Ovary (tissue), 9 donors: ENCODE measurements around the gene CHST12. TPM values are rescaled to one million over a fixed set of nuclear protein-coding genes. Genes with fewer than 3 reads are reported as not detected.
"Not testable (repeated sequence)": the region's sequence is repeated elsewhere in the genome, so short reads cannot be mapped to it uniquely, and the experiment has no call there.

Experiments used
- DNase-seq, 5 donors: peaks; one replicate each; pipeline ENCODE4 v3.0.0-alpha.2; 2019 to 2020
- H3K27ac ChIP-seq, 2 donors: fragments of 200-600 bp; one replicate each; pipeline versions ENCODE4 v1.5.1 to v1.8.0; 2019 to 2022
- H3K27me3 ChIP-seq: fragments of 200-600 bp; one replicate; pipeline ENCODE4 v1.8.0; 2022
- H3K36me3 ChIP-seq: fragments of 200-600 bp; sonication (generic); one replicate; pipeline ENCODE4 v1.5.1; 2019
- H3K4me1 ChIP-seq: one replicate; pipeline ENCODE4 v1.8.1; 2013; ENCODE audit warnings: mild to moderate bottlenecking, moderate library complexity; ENCODE audit not compliant: insufficient read depth
- H3K4me3 ChIP-seq: fragments of 200-600 bp; sonication (generic); one replicate; pipeline ENCODE4 v1.5.1; 2017
- H3K9me3 ChIP-seq, 2 donors: fragments of 200-600 bp in 1 of 2; sonication (generic) in 1 of 2; one replicate each; pipeline versions ENCODE4 v1.5.1 to v1.8.1; 2013 to 2019; ENCODE audit warnings: mild to moderate bottlenecking in 1 of 2, moderate library complexity in 1 of 2
- CTCF ChIP-seq, 3 donors: fragments of 450-650 bp in 2 of 3; fragments of 200-600 bp in 1 of 3; IDR thresholded peaks; one replicate each; pipeline versions ENCODE4 v1.5.1 to v1.8.0; 2016 to 2022; ENCODE audit warnings: antibody characterized with exemption in 3 of 3, mild to moderate bottlenecking in 1 of 3
- EP300 ChIP-seq: sonication (generic); formaldehyde crosslinking; IDR thresholded peaks from one replicate; pipeline ENCODE4 v1.6.1; 2017; ENCODE audit warnings: antibody characterized with exemption
- POLR2A ChIP-seq: fragments of 450-650 bp; IDR thresholded peaks from one replicate; pipeline ENCODE4 v1.6.1; 2017; ENCODE audit warnings: antibody characterized with exemption, mild to moderate bottlenecking, moderate library complexity
- WGBS, 3 donors: extraction: QIAGEN DNeasy Blood & Tissue Kit in 1 of 3; methylation state at CpG; one replicate each; pipeline versions ENCODE4 v1.1.5 to v1.1.7; 2013 to 2017; 5-methylcytosine and 5-hydroxymethylcytosine counted together
- intact Hi-C, 4 donors: fragments of 100-400 bp; cut with DNase I; formaldehyde crosslinking; loops; one replicate each; pipeline versions ENCODE4 v1.11.0 to v1.15.1; 2022 to 2023
- polyA plus RNA-seq, 2 donors: library from polyadenylated mRNA; stranded (reverse); fragments of 200-250 nt in 1 of 2; fragments of 350-450 nt in 1 of 2; fragmentation: Illumina TruSeq in 1 of 2; extraction: RNeasy Lipid Tissue Mini Kit (QIAGEN cat#74804) in 1 of 2; gene quantifications; one replicate each; pipeline ENCODE4 v1.2.3, GENCODE V29; 2013 to 2014
- total RNA-seq, 7 donors: library from RNA; depleted of rRNA in 2 of 7; stranded (reverse); fragments of >200 nt in 2 of 7; fragmentation: NEBNext Ultra II Directional in 3 of 7; extraction: Animal tissue kit (Norgen Biotek cat#: 25700) in 3 of 7; gene quantifications; one replicate each; pipeline versions ENCODE4 v1.1.0 to v1.2.4, GENCODE V29; 2016 to 2023
- donor health status: DM: no; HTN: no; CAD: no; lungs with moderate emphysema.
- donor health status: DM: no; HTN: no; CAD: no.
- donor health status: Bipolar disorder and iron deficiency.
- donor health status: DM: yes; HTN: yes; CAD: no.
- donor health status: DM: no; HTN: no; CAD: no.
- donor health status: DM: yes; HTN: yes; CAD: no.

CHST12 gene
- total and polyA plus RNA-seq, 9 donors = 3.9 to 21.7 (median 12.6) TPM

DNA sequence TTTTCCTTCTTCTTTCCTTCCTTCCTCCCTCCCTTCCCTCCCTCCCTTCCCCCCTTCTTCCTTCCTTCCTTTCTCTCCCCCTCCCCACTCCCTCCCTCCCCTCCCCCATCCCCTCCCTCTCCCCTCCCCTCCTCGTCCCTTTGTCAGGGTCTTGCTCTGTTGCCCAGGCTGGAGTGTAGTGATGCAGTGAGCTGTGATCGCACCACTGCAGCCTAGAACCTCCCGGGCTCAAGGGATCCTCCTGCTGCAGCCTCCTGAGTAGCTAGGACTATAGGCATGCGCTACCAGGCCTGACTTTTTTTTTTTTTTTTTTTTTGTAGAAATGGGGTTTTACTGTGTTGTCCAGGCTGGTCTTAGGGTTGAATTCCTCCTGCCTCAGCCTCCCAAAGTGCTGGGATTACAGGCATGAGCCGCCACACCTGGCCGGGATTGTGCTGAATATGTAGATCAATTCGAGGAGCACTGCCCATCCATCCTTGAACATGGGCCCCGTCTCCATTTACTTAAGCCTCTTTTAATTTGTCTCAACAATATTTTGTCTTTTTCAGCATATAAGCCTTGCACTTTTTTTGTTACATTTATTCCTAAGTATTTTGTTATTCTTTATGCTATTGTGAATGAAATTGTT lies 49.3 kb downstream of the CHST12 start:
- TF ChIP-seq EP300 = no peak
- 80 to 93% (median 90%) methylated on average over 7 to 8 of the region's 8 CpGs for WGBS, 3 donors

DNA sequence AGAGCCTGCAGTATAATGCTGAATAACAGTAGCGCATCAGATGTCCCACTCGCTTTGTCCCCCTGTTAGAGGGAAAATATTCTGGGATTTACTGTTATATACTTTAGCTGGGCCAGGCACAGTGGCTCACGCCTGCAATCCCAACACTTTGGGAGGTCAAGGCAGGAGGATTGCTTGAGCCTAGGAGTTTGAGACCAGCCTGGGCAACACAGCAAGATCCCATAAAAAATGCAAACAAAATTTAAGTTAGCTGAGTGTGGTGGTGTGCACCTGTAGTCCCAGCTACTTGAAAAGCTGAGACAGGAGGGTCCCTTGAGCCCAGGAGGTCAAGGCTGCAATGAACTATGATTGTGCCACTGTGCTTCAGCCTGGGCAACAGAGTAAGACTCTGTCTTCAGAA lies 50.4 kb downstream of the CHST12 start:
- intact Hi-C loops = loop anchor here in 2 of 4 donors (10.0 kb wide), 1 partner anchor 231 kb away; the partner anchor contains the start of gene AMZ1 (in 2 of the 2)
- H3K27me3 ChIP-seq = not testable (repeated sequence)
- 76 to 87% (median 85%) methylated on average over 3 of the region's 3 CpGs for whole genome bisulfite sequencing, 3 donors

More for the DNA sequence above, 49.3 kb downstream of the CHST12 start:
- Histone ChIP-seq H3K9me3 (no peaks in the 10 kb centered on the region), H3K36me3 (no peaks in the 10 kb centered on the region), H3K27ac (no peak overlapping the region), H3K27me3 (no peaks in the 10 kb centered on the region), H3K4me3 (no peak overlapping the region), H3K4me1 (peaks cover 4% of the 10 kb centered on the region)
- intact Hi-C loops = loop anchor here in 2 of 4 donors (10.0 kb wide), 1 partner anchor 232 kb away; the partner anchor contains the start of gene AMZ1 (in 2 of the 2)
- no peak for DNase-seq

DNA sequence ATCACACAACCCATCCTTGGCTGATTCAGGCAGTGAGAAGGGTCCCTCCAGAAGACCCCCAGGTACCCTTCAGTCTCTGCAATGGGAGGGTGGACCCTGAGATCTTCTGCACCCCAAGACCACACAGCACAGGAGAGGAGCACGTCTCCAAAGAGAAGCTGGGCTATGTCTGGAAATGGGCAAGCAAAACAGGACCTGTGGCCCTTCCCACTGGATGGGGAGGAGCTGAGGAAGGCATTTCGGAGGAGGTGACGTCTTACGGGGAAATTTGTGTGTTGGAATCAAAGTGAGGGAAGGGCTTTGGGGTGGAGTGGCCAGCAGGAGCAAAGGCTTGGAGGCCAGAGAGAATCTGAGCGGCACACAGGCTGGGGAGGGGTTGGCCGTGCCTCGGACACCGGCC lies 56.3 kb downstream of the CHST12 start:
- TF ChIP-seq POLR2A = no peak
- TF ChIP-seq CTCF (IDR thresholded peaks at IDR 0.05) = no peak
- no peak for TF ChIP-seq EP300
- intact Hi-C loops = loop anchor here in 2 of 4 donors (10.0 kb wide), 1 partner anchor 225 kb away; the partner anchor contains the start of gene AMZ1 (in 2 of the 2)
- no peaks in the 10 kb centered on the region for H3K9me3 ChIP-seq
- no peaks in the 10 kb centered on the region for H3K27me3 ChIP-seq
- H3K36me3 ChIP-seq = no peaks in the 10 kb centered on the region
- H3K4me3 ChIP-seq = no peak overlapping the region
- no peak for DNase-seq
- H3K4me1 ChIP-seq = no peaks in the 10 kb centered on the region
- no peak overlapping the region for H3K27ac ChIP-seq
- 83 to 91% (median 87%) methylated on average over 8 of the region's 8 CpGs for WGBS, 3 donors

More for the DNA sequence above, 50.4 kb downstream of the CHST12 start:
- not testable (repeated sequence) for DNase-seq, H3K4me3 ChIP-seq, H3K27ac ChIP-seq, H3K4me1 ChIP-seq, H3K9me3 ChIP-seq, H3K36me3 ChIP-seq

GRCh38 chr7:2460188-2460587 lies 56.8 kb downstream of the CHST12 start:
- DNase-seq = no peak
- intact Hi-C loops = no loop called here
- Histone ChIP-seq H3K4me3 (no peak overlapping the region), H3K27me3 (no peaks in the 10 kb centered on the region), H3K9me3 (no peaks in the 10 kb centered on the region), H3K36me3 (no peaks in the 10 kb centered on the region), H3K4me1 (no peaks in the 10 kb centered on the region), H3K27ac (no peak overlapping the region)
- WGBS, 3 donors = 87 to 90% (median 88%) methylated on average over 23 of the region's 23 CpGs
- TF ChIP-seq EP300 = no peak

DNA sequence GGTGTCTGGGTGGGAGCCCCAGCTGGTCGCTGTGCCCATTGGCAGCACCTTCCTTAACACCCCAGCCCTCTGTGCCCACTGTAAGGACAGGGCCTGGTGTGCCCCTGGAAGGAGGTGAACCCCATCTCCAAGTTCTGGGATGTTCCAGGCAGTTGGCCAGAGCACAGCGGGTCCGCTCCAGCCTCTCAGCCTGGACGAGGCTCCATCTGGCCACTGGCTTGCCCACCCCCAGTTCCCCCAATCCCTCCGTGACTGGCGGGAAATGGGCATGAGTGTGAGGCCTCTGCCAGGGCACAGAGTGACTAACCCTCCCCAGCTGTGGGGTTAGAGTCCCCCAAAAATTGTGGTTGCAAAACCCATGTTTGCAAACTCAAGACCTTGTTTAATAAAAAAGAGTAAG lies 57.2 kb downstream of the CHST12 start:
- no peaks in the 10 kb centered on the region for H3K27me3 ChIP-seq
- no peak overlapping the region for H3K27ac ChIP-seq
- H3K4me3 ChIP-seq = no peak overlapping the region
- H3K36me3 ChIP-seq = no peaks in the 10 kb centered on the region
- no peaks in the 10 kb centered on the region for H3K9me3 ChIP-seq
- WGBS, 3 donors = 84 to 88% (median 84%) methylated on average over 6 of the region's 6 CpGs
- TF ChIP-seq EP300 = no peak
- no peak for TF ChIP-seq CTCF (IDR thresholded peaks at IDR 0.05)
- no peak for TF ChIP-seq POLR2A
- H3K4me1 ChIP-seq = no peaks in the 10 kb centered on the region
- intact Hi-C loops = no loop called here
- no peak for DNase-seq

DNA sequence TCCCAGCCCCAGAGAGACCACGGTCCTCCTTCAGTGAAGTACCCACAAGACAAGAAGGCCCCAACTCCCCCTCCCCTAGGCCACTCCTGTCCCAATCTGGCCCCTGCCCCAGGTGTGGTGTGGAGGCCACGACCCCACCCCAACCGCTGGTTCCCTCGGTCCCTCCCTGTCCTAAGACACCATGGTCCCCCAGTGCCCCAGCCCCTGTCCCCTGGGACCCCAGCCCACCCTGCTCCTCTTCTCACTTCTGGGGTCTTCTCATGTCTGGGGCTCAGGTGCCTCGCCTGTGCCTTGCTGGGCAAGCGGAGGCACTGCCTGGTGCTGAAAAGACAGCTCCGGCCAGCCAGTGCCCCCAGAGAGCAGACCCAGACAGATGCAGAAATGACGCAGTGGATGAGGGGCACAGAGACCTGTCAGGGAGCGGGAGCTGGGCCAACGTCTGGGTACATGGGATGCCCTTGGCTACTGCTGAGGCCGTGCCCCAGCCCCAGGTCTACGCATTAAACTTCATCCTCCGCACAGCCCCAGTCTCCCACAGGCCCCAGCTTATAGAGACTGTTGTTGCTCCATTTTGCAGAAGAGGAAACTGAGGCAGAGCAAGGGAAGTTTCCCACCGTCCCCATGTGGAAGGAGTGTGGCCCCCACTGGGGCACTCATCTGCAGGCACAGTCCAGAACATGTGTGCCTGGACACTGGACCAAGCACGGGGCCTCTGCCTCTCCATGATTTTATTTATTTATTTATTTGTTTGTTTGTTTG lies 58.0 kb downstream of the CHST12 start:
- no peaks in the 10 kb centered on the region for H3K36me3 ChIP-seq
- WGBS, 3 donors = 67 to 79% (median 70%) methylated on average over 14 to 15 of the region's 15 CpGs
- TF ChIP-seq CTCF (IDR thresholded peaks at IDR 0.05) (no peak), POLR2A (no peak), EP300 (no peak)
- DNase-seq = no peak
- H3K4me3 ChIP-seq = no peak overlapping the region
- H3K9me3 ChIP-seq = no peaks in the 10 kb centered on the region
- intact Hi-C loops = no loop called here
- no peaks in the 10 kb centered on the region for H3K4me1 ChIP-seq
- H3K27ac ChIP-seq = no peak overlapping the region
- no peaks in the 10 kb centered on the region for H3K27me3 ChIP-seq
